K562 (cell line): Measurements from ENCODE around the gene YBX2. TPM values are rescaled to one million over a fixed set of nuclear protein-coding genes. Genes with fewer than 3 reads are reported as not detected.

ENCODE experiments used
- CXXC5 ChIP-seq: fragments of 250-450 bp; sonication (Bioruptor Pico); IDR thresholded peaks from 2 replicates; pipeline ENCODE4 v1.8.0; 2022; ENCODE audit warnings: inconsistent platforms, mild to moderate bottlenecking, moderate library complexity
- E2F5 ChIP-seq: sonication (generic); formaldehyde crosslinking; IDR thresholded peaks from 2 replicates; pipeline ENCODE4 v1.8.0; 2022; ENCODE audit warnings: mild to moderate bottlenecking, missing genetic modification reagents
- EP300 ChIP-seq: IDR thresholded peaks from 2 replicates; pipeline ENCODE4 v1.6.1; 2012; ENCODE audit warnings: low read length, improper control_type of control experiment
- ETS1 ChIP-seq: conservative IDR thresholded peaks from 2 replicates; pipeline ENCODE4 v1.6.1; 2011; ENCODE audit warnings: low read depth, mild to moderate bottlenecking, low read length; ENCODE audit not compliant: control insufficient read depth
- MBD2 ChIP-seq: sonication (generic); IDR thresholded peaks from 2 replicates; pipeline ENCODE4 v1.6.1; 2016; ENCODE audit warnings: low read depth, borderline replicate concordance
- MTF1 ChIP-seq: fragments of 250-450 bp; sonication (Bioruptor Pico); IDR thresholded peaks from 2 replicates; pipeline ENCODE4 v1.9.0; 2021; ENCODE audit warnings: moderate library complexity, mild to moderate bottlenecking, inconsistent platforms, borderline replicate concordance
- MYNN ChIP-seq, 2 experiments: sonication (generic); formaldehyde crosslinking in 1 of 2; IDR thresholded peaks; 2 replicates each; pipeline versions ENCODE4 v1.5.0 to v1.6.1; 2016 to 2020; ENCODE audit warnings: antibody characterized with exemption in 1 of 2, missing genetic modification reagents in 1 of 2
- NR0B1 ChIP-seq: fragments of 450-650 bp; IDR thresholded peaks from one replicate; pipeline ENCODE4 v1.6.1; 2018; ENCODE audit warnings: mild to moderate bottlenecking, moderate library complexity; ENCODE audit not compliant: partially characterized antibody
- NUFIP1 ChIP-seq: fragments of 450-650 bp; IDR thresholded peaks from 2 replicates; pipeline ENCODE4 v1.6.1; 2018; ENCODE audit not compliant: partially characterized antibody
- SLC30A9 ChIP-seq: fragments of 250-450 bp; sonication (Bioruptor Pico); IDR thresholded peaks from 2 replicates; pipeline ENCODE4 v1.8.0; 2022; ENCODE audit warnings: mild to moderate bottlenecking, moderate library complexity
- TAF7 ChIP-seq: fragments of 450-650 bp; IDR thresholded peaks from 2 replicates; pipeline ENCODE4 v1.6.1; 2016; ENCODE audit warnings: missing genetic modification characterization, missing compliant biosample characterization
- TEAD1 ChIP-seq, 2 experiments: fragments of 450-650 bp in 1 of 2; sonication (generic) in 1 of 2; formaldehyde crosslinking; IDR thresholded peaks; 2 replicates each; pipeline versions ENCODE4 v1.4.0 to v1.8.0; 2020 to 2022; ENCODE audit warnings: mild to moderate bottlenecking in 2 of 2, missing genetic modification reagents in 1 of 2
- TFAP4 ChIP-seq: sonication (generic); formaldehyde crosslinking; IDR thresholded peaks from 2 replicates; pipeline ENCODE4 v1.8.0; 2022; ENCODE audit warnings: missing genetic modification reagents, mild to moderate bottlenecking, moderate library complexity, borderline replicate concordance
- YBX1 ChIP-seq: fragments of 450-650 bp; IDR thresholded peaks from 2 replicates; pipeline ENCODE4 v1.7.1; 2016; ENCODE audit warnings: mild to moderate bottlenecking
- ZNF12 ChIP-seq: sonication (generic); formaldehyde crosslinking; IDR thresholded peaks from 2 replicates; pipeline ENCODE4 v1.4.0; 2020; ENCODE audit warnings: mild to moderate bottlenecking, missing genetic modification reagents
- polyA plus RNA-seq, 8 experiments: library from polyadenylated mRNA; depleted of rRNA in 4 of 8; stranded (reverse) in 5 of 8; unstranded in 3 of 8; fragments of >200 nt; fragmentation: Nextera tagmentation in 2 of 8; fragmentation: Illumina TruSeq in 1 of 8; extraction: Ambion mirVana in 2 of 8; extraction: Trizol in 1 of 8; gene quantifications; 2 replicates each; pipeline versions ENCODE4 v1.2.1 to v1.2.3, GENCODE V29; 2011 to 2014; ENCODE audit warnings: inconsistent platforms in 1 of 8, missing spikeins in 1 of 8
- total RNA-seq, 7 experiments: library from RNA; depleted of rRNA in 6 of 7; stranded (reverse); fragments of >200 nt in 6 of 7; fragmentation: Illumina TruSeq in 2 of 7; extraction: Trizol in 2 of 7; gene quantifications; 2 replicates each; pipeline versions ENCODE4 v1.2.1 to v1.2.3, GENCODE V29; 2011 to 2021; ENCODE audit warnings: low replicate concordance in 1 of 7

YBX2 gene
- total and polyA plus RNA-seq, 9 of the 15 experiments (the other 6 are each of a cell fraction or from before 2014, with no cell fraction given) = 0.03 to 0.59 (median 0.27) TPM; not detected in 6

GRCh38 chr17:7314719-7315569, 20.5 kb upstream of the YBX2 start, which contains the start of gene GPS2 (continued):
- no peak for TF ChIP-seq E2F5 (CRISPR knock-in tag)
- peak; percentile 40; the same call in 1 of the 2 replicates for TF ChIP-seq MYNN (IDR thresholded peaks at IDR 0.05)
- no peak for TF ChIP-seq MYNN (CRISPR knock-in tag; IDR thresholded peaks at IDR 0.05)
- no peak for TF ChIP-seq TAF7 (tag)
- no peak for TF ChIP-seq YBX1
- 0 out of 4 replicates have a peak, but pooled peaks of 1 of the 2 experiments have one; percentile 21 for TF ChIP-seq TEAD1 (CRISPR knock-in tag; IDR thresholded peaks at IDR 0.05)
- TF ChIP-seq NR0B1 = no peak
- no peak for TF ChIP-seq MTF1
- no peak; the same call in 1 of the 2 replicates for TF ChIP-seq ETS1
- peak; percentile 93 for TF ChIP-seq TFAP4 (CRISPR knock-in tag)
- no peak for TF ChIP-seq SLC30A9 (CRISPR knock-in tag)
- no peak for TF ChIP-seq EP300
- no peak for TF ChIP-seq ZNF12 (CRISPR knock-in tag)
- peak; percentile 87 for TF ChIP-seq CXXC5
- TF ChIP-seq MBD2 = 0 out of 2 replicates have a peak, but pooled peaks have one; percentile 17
- no peak for TF ChIP-seq NUFIP1
